Lower leg skin (tissue), 4 donors: ENCODE measurements around the gene GAS1. TPM values are rescaled to one million over a fixed set of nuclear protein-coding genes. Genes with fewer than 3 reads are reported as not detected.

Experiments
- DNase-seq, 2 donors: peaks; one replicate each; pipeline ENCODE4 v3.0.0-alpha.2; 2019; ENCODE audit warnings: low spot score in 2 of 2
- H3K4me3 ChIP-seq: fragments of 200-600 bp; sonication (generic); 2 replicates; pipeline ENCODE4 v1.5.1; 2017; ENCODE audit warnings: mild to moderate bottlenecking, low read depth; ENCODE audit not compliant: poor library complexity, severe bottlenecking
- CTCF ChIP-seq, 3 donors: fragments of 450-650 bp; IDR thresholded peaks; one replicate each; pipeline ENCODE4 v1.5.1; 2016; ENCODE audit warnings: antibody characterized with exemption in 3 of 3, mild to moderate bottlenecking in 3 of 3, moderate library complexity in 2 of 3
- POLR2A ChIP-seq, 2 donors: fragments of 450-650 bp; IDR thresholded peaks; one replicate each; pipeline ENCODE4 v1.6.1; 2016 to 2017; ENCODE audit warnings: antibody characterized with exemption in 2 of 2, mild to moderate bottlenecking in 1 of 2, moderate library complexity in 1 of 2
- WGBS, 2 donors: methylation state at CpG; one replicate each; pipeline ENCODE4 v1.1.5; 2018; 5-methylcytosine and 5-hydroxymethylcytosine counted together
- intact Hi-C: fragments of 100-400 bp; cut with DNase I; formaldehyde crosslinking; loops from one replicate; pipeline ENCODE4 v1.15.0; 2023; ENCODE audit warnings: low total_unique reads
- total RNA-seq, 4 donors: library from RNA; depleted of rRNA; stranded (reverse); fragments of >200 nt; gene quantifications; one replicate each; pipeline ENCODE4 v1.1.0, GENCODE V29; 2016

GAS1 gene
- total RNA-seq, 4 donors from 2014 or later = 45.5 to 80.3 (median 61.0) TPM

GRCh38 chr9:86902991-86903733 lies 44.1 kb downstream of the GAS1 start:
- WGBS, 2 donors = 18 to 20% methylated on average over 19 of the region's 19 CpGs
- no peak overlapping the region for H3K4me3 ChIP-seq
- intact Hi-C loops = no loop called here
- TF ChIP-seq POLR2A (IDR thresholded peaks at IDR 0.05) (no peak), CTCF (IDR thresholded peaks at IDR 0.05) (no peak)
- no peak for DNase-seq

- no peak for DNase-seq
- no peak overlapping the region for H3K4me3 ChIP-seq
- TF ChIP-seq CTCF (IDR thresholded peaks at IDR 0.05) (no peak), POLR2A (IDR thresholded peaks at IDR 0.05) (no peak)
- intact Hi-C loops = no loop called here
- WGBS, 2 donors = 37 to 38% methylated on average over 21 of the region's 21 CpGs
These were observed 44.7 kb downstream of the GAS1 start for GRCh38 chr9:86902586-86902985.

GRCh38 chr9:86902176-86902575 lies 45.1 kb downstream of the GAS1 start:
- intact Hi-C loops = no loop called here
- DNase-seq = no peak
- no peak overlapping the region for H3K4me3 ChIP-seq
- WGBS, 2 donors = 61 to 65% methylated on average over 8 of the region's 8 CpGs
- no peak for TF ChIP-seq CTCF (IDR thresholded peaks at IDR 0.05)
- no peak for TF ChIP-seq POLR2A (IDR thresholded peaks at IDR 0.05)

DNA sequence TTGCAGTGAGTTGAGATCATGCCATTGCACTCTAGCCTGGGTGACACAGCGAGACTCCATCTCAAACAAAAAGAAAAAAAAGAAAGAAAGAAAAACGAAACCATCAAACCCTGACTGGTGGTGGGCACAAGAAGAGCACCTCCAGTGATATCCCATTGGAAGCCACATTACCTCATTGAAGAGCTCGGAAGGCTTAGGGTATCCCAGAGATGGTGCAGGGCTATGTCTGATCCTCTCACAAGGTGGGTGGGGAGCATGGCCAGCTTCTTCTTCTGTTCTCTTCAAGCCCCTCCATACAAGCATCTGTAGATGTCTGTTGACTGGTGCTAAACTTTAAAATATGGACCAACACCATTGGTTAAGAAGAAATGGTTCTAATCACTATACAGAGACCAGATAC lies 45.8 kb downstream of the GAS1 start:
- no peak for DNase-seq
- intact Hi-C loops = no loop called here
- 94 to 96% methylated on average over 3 of the region's 3 CpGs for WGBS, 2 donors

More for the DNA sequence above, 45.8 kb downstream of the GAS1 start:
- H3K4me3 ChIP-seq = no peak overlapping the region
- TF ChIP-seq CTCF (IDR thresholded peaks at IDR 0.05) = no peak
- no peak for TF ChIP-seq POLR2A (IDR thresholded peaks at IDR 0.05)
